Hypothalamus (tissue), 51 donors: Measurements from ENCODE around the gene RAD51B.
"Not testable (repeated sequence)": the region's sequence is repeated elsewhere in the genome, so short reads cannot be mapped to it uniquely, and the experiment has no call there.

Experiments
- DNase-seq, 51 donors: peaks; one replicate each; lab custom pipeline; 2025; lab: John Stamatoyannopoulos, UW

RAD51B gene

DNA sequence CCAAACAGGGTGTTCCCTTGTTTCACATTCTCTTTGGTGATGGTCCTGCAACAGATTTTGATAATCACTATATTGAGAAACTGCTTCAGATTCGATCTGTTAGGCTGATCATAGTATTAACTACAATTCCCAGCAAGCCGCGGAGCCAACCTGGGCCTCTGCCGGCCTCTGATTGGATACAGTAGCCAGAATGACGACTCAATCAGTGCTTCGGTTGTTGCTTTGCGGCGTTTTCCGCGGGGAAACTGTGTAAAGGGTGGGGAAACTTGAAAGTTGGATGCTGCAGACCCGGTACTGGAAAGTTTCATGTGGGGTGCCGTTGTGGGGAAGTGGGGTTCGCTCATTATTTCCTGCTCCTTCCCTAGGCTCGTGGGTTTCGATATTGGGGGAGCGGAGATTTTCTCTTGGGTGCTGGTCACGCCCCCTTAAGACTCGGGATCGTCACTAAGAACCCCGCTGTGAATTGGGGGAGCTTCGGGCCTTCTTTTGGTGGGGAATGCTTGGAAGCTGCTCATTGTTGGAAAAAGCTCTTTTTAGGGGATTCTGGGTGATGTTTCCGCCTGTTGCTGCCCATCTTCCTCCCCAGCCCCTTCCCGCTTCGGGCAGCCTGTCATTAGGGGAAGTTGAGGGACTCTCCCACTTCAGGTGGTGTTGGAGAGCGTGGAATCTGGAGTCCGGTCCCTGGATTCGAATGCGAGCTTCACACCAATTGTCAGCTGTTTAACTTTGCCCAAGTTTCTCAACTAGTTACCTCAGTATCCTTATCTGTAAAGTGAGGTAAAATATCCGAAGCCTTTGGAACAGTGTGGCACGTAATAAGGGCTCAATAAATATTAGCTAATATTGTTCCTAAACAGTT lies at the start of gene RAD51B:
TSS of gene RAD51B (plus strand) at position 217 of the 859 bp plus-strand sequence.
- peak; percentile 4 to 89 (median 68) for DNase-seq

DNA sequence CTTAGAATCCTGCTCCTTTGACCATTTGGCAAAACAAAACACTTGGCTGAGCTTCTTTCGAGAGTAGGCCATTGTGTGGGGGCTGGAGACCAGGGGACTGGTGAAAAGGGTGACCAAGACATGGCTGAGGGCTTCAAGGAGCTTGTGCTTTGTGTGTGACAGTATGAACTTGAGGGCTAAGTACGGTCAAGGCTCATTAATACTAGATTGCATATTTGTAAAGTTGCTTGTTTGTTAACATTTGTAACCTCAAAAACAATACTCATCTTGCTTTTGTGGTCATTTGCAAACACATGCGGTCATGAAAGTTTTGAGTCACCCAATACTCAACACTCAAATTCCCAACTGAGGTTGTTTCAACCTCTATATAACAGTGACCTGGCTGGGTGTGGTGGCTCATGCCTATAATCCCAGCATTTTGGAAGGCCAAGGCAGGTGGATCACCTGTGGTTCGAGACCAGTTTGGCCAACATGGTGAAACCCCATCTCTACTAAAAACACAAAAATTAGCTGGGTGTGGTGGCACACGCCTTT lies 45.7 kb upstream of the RAD51B start:
- DNase-seq = no peak

- DNase-seq = no peak
These were observed 42.8 kb upstream of the RAD51B start for GRCh38 chr14:67776653-67777322.

DNA sequence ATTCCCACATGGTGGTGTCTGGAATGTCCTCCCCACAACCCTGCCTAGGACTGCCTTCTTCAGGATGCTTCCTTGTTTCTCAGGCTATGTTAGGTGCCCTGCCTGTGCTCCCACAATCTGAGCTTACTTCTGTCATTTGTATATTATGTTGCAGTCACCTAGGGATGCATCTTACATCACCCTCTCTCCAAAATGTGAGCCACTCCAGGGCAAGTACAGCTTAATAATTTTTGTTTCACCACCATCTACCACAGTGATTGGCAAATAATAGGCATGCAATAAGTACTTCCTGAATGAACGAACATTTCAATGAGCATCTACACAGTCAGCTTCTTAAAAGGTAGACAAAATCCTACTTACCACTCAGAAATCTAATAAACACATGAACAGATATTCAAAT lies 40.8 kb upstream of the RAD51B start:
- DNase-seq = no peak

DNA sequence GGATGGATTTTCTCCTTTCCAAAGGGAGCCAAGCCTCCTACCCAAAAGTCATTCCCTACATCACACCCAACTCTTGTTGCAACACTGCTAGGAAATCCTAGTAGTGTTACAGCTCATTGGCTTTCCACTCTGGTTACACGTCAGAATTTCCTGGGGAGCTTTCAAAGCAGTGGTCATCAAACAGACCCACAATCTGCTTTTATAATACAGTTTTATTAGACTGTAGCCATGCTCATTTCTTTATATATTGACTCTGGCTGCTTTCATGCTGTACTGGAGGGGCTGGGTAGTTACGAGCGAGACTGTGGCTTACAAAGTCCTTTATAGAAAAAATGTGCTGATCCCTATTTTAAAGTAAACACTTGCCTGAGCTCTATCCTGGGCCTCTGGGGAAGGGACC lies 37.5 kb upstream of the RAD51B start:
- DNase-seq = no peak

DNA sequence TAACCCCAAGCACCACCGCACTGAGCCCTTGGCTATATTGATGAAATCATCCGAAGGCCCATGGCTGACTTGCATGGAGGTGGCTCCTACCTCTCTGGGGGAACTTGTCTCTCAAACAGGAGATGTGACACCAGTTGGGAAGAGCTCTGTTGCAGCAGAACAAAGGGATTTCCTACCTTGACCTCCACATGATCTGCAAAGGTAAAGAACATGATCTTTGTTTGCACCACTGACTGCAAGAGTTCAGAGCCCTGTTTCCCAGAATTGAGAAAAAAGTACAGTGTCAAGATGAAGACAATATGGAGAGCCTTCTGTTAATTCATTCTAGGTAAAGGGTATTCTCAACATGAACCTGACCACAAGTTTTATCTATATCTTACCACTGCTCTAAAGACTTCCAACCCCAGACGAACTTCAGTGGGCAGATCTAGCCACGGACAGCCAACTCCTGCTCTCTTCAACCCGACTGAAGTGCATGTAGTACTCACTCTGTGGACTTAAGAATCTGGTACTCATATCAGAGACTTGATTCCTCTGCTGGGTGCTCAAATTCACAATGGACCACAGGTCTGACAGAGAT lies 35.2 kb upstream of the RAD51B start:
- no peak for DNase-seq

GRCh38 chr14:67785270-67786109 lies 34.1 kb upstream of the RAD51B start:
- no peak for DNase-seq

DNA sequence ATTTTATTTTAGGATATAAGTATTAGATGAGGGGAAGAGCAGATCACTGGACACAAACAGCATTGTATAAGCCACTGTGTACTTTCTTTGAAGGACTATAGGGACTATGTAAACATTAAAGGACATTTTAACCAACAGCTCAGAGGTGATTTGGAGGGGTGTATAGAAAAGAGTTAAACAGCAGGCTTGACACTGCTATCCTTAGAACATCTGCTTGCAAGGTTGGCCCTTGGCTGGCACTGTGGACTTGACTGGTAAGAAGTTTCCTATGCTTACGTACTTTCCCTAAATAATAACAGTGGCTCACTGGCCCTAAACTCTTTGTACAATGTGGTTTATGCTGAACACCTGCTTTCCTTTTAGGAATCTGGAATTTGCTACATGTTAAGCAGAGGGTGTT lies 31.9 kb upstream of the RAD51B start:
- DNase-seq = no peak

GRCh38 chr14:67798731-67799130 lies 20.8 kb upstream of the RAD51B start:
- DNase-seq = no peak

- no peak for DNase-seq
These were observed 18.8 kb upstream of the RAD51B start for GRCh38 chr14:67800743-67801142.

DNA sequence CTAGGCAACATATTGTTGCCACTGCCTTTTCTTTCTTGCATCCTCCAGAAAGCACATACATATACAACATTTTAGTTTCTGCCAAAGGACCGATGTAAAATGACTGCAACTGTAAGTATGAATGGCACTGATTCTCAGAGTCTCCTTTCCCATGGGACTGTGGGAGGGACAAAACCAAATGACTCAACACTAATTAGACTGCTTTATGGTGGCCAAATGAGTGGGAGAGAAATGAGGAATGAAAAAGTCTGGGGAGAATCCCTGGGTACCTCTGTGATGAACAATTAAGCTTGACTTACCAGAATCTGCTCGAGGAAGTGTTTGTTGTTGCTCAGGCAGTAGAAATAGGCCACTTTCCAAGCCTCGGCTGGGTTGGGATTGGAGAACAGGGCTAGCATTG lies 13.3 kb upstream of the RAD51B start:
- DNase-seq = peak in 1 of 51 donors; percentile 1

- no peak for DNase-seq
These were observed 4.8 kb upstream of the RAD51B start for GRCh38 chr14:67814821-67815220.

DNA sequence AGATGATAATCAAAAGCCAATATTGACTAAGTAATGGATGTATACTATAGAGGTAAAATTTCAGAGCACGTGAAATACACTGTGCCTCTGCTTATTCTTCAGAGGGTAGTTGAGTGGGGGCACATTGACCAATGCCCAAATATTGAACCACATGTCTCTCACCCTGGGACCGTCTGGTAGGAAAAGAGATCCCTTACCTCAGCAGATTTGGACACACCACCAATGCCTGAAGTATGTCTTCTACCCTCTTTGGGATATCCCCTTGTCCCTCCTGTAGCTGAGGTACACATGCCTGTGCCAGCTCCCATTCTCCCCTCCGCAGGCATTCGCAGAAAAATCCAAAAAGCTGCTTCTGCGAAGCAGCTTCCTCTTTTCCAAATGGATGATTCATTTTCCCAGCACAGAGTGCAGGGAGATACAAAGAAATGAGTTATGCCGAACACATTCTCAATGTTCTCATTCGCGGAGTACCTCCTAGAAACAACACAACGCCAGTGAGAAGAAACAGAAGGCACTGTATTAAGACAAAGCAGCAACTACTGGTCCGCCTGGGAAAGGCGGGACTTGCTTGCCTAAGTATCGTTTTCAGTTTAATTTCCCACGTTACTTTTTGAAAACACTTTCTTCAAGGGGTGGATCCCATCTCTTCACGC lies 3.9 kb upstream of the RAD51B start:
- DNase-seq = peak in 3 of 51 donors; percentile 21 to 38 (median 34)

- peak; percentile 37 to 97 (median 87) for DNase-seq
These were observed 3.1 kb upstream of the RAD51B start, which contains the start of gene ZFYVE26 for GRCh38 chr14:67816326-67817002. Gene ZFYVE26, minus strand, starts transcription at chr14:67816590. Its CDS starts 627 bp downstream, at chr14:67815963.

DNA sequence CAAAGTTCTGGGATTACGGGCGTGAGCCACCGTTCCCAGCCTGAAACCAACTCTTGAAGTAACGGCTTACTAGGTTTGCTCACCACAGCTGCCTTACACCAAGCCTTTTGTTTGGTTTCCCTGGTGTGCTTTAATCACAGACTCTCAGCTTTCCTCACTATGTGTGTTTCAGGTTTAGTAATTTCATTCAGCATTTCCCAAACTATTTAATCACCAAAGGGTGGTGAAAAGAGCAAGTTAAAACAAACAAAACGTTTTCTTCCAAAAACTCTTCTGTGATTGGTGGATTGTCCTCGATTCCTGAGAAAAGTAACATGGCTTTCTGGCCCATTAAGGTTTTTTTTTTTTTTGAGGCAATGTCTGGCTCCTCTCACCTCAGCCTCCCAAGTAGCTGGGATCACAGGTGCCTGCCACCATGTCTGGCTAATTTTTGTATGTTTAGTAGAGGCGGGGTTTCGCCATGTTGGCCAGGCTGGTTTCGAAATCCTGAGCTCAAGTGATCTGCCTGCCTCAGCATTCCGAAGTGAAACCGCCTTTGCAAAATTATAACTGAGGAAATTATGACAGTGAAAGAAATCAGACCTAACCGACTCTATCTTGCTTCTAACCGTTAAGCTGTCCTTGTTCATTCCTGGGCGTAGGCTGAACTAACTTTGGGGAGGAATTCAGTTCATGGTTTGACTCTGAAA lies 1.7 kb upstream of the RAD51B start:
- DNase-seq = no peak

DNA sequence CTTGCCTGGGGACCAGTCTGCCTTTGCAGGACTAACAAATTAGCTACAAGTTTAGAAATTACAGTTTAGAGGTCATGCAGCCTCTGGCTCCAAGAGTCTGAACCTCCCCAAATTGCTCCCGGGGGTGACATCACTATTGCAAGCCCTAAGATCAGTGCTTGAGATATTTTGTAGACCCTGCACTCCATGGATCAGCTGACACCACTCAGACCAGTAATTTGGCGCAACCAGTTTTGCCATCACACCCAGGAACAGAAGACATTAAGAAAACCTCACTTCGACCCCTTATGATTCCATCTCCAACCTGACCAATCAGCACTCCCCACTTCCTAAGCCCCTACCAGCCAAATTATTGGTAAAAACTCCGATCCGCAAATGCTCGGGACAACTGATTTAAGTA lies 1.1 kb upstream of the RAD51B start:
- DNase-seq = not testable (repeated sequence)

DNA sequence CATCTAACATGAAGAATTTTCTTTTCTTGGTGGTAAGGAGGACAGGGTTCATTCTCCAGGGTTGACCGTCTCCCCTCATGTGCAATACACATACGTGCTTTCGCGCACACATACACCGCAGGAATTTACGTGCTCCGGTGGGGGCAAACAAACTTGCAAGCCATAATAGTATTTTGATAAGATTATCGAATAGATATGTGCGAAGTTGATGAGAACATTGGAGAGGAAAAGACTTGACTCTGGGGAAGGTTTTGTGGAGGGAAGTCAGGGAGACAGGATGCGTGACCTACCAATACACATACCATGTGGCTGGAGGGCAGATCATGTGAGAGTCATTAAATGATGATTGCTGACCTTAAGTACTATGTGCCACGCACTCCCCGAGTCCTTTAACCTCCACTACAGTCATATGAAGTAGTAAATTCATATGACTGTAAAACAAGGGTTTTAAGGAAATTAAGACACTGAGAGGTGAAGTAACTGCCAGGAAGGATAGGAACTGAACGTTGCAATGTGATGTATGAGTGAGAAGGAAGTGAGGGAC lies 921 bp downstream of the RAD51B start:
- DNase-seq = peak in 1 of 51 donors; percentile 19

- no peak for DNase-seq
These were observed 1.5 kb downstream of the RAD51B start for GRCh38 chr14:67821121-67821520.
